SK-N-MC (cell line): ENCODE data around the gene ACTL7A.

ENCODE experiments used
- EZH2 ChIP-seq: fragments of 200-600 bp; sonication (generic); IDR thresholded peaks from one replicate; pipeline ENCODE4 v1.6.1; 2017; ENCODE audit warnings: antibody characterized with exemption
- POLR2AphosphoS5 ChIP-seq: IDR thresholded peaks from 2 replicates; pipeline ENCODE4 v1.6.1; 2012; ENCODE audit warnings: mild to moderate bottlenecking, low read depth, low read length, borderline replicate concordance

- TF ChIP-seq EZH2 (no peak), POLR2AphosphoS5 (no peak)
These were observed 35.4 kb downstream of the ACTL7A start for GRCh38 chr9:108897324-108898096.
